GM12878 (cell line): ENCODE results near the gene PTPRS. TPM values are rescaled to one million over a fixed set of nuclear protein-coding genes. Genes with fewer than 3 reads are reported as not detected.

Experiments used
- ATAC-seq: fragments of 200-7000 bp; cut with Tn5 transposase; 3 replicates; pipeline ENCODE4 v1.9.1; 2020; ENCODE audit warnings: mild to moderate bottlenecking, moderate library complexity
- BruUV-seq: library from RNA; stranded (reverse); fragments of 400-500 nt; replicated peaks from 2 replicates; lab custom pipeline; 2021; lab: Mats Ljungman, UMichigan
- CTCF ChIA-PET: fragments of 300-600 bp; sonication (Branson Sonifier 250); formaldehyde crosslinking; extraction: SDS; loops from one replicate; lab custom pipeline; 2021; ENCODE audit warnings: inconsistent platforms; lab: Yijun Ruan, JAX
- POLR2A ChIA-PET: fragments of 350-600 bp; formaldehyde crosslinking; extraction: SDS; loops from one replicate; lab custom pipeline; 2021; ENCODE audit warnings: inconsistent platforms; lab: Charles Lee
- RAD21 ChIA-PET: fragments of 300-600 bp; sonication (Branson Sonifier 250); formaldehyde crosslinking; loops from one replicate; lab custom pipeline; 2023; ENCODE audit warnings: antibody characterized with exemption; ENCODE audit not compliant: unreplicated experiment; lab: Charles Lee
- SMC1A ChIA-PET: fragments of 300-600 bp; sonication (Branson Sonifier 250); formaldehyde crosslinking; loops from one replicate; lab custom pipeline; 2023; ENCODE audit not compliant: unreplicated experiment, uncharacterized antibody; lab: Charles Lee
- DNase-seq: peaks from one replicate; pipeline ENCODE4 v3.0.0-alpha.2; 2011; ENCODE audit warnings: low read depth, low spot score
- FAIRE-seq: peaks from 3 replicates; lab custom pipeline; 2011; peaks lifted over from hg19 to GRCh38; lab: Jason Lieb, UNC
- H2AFZ ChIP-seq: 2 replicates; pipeline ENCODE4 v1.6.0; 2011; ENCODE audit warnings: low read depth, low read length, control low read depth; ENCODE audit not compliant: control insufficient read depth
- H3K27ac ChIP-seq: 2 replicates; pipeline ENCODE4 v1.5.1; 2011; ENCODE audit warnings: control low read depth; ENCODE audit not compliant: control insufficient read depth, insufficient read depth
- H3K27me3 ChIP-seq, 2 experiments: replicated peaks in 1 of 2; 2 replicates each; pipeline versions ENCODE4 v1.6.0 to v1.6.1; 2011; ENCODE audit warnings: low read length in 1 of 2; ENCODE audit not compliant: control insufficient read depth in 2 of 2, insufficient read depth in 2 of 2
- H3K36me3 ChIP-seq, 2 experiments: 2 replicates each; pipeline ENCODE4 v1.5.1; 2011; ENCODE audit warnings: low read length in 1 of 2; ENCODE audit not compliant: control insufficient read depth in 2 of 2, insufficient read depth in 2 of 2
- H3K4me1 ChIP-seq: 2 replicates; pipeline ENCODE4 v1.6.1; 2011; ENCODE audit warnings: mild to moderate bottlenecking, low read length, moderate library complexity, mixed read lengths; ENCODE audit not compliant: control insufficient read depth, insufficient read depth
- H3K4me2 ChIP-seq: 2 replicates; pipeline ENCODE4 v1.6.0; 2011; ENCODE audit warnings: control low read depth; ENCODE audit not compliant: control insufficient read depth, insufficient read depth
- H3K4me3 ChIP-seq: fragments of 200-600 bp; sonication (generic); 2 replicates; pipeline ENCODE4 v1.5.1; 2016
- H3K79me2 ChIP-seq: 2 replicates; pipeline ENCODE4 v1.6.0; 2011; ENCODE audit warnings: low read length; ENCODE audit not compliant: control insufficient read depth, insufficient read depth
- H3K9ac ChIP-seq: 2 replicates; pipeline ENCODE4 v1.8.0; 2011; ENCODE audit warnings: low read length, control low read depth, mixed read lengths; ENCODE audit not compliant: control insufficient read depth, insufficient read depth
- H3K9me3 ChIP-seq: replicated peaks from 3 replicates; pipeline ENCODE4 v1.5.1; 2011; ENCODE audit warnings: mild to moderate bottlenecking, low read length; ENCODE audit not compliant: control insufficient read depth, insufficient read depth
- H4K20me1 ChIP-seq: 2 replicates; pipeline ENCODE4 v1.6.0; 2011; ENCODE audit not compliant: control insufficient read depth, insufficient read depth
- ASH2L ChIP-seq: fragments of 300-600, 200-600 bp; sonication (generic); IDR thresholded peaks from 2 replicates; pipeline ENCODE4 v1.6.1; 2017; ENCODE audit warnings: low read depth, mild to moderate bottlenecking, borderline replicate concordance
- EP300 ChIP-seq, 2 experiments: fragments of 150-350 bp in 1 of 2; IDR thresholded peaks; 2 replicates each; pipeline ENCODE4 v1.6.1; 2011 to 2012; ENCODE audit warnings: low read depth in 2 of 2, low read length in 2 of 2, borderline replicate concordance in 1 of 2, improper control_type of control experiment in 1 of 2, inconsistent platforms in 1 of 2; ENCODE audit not compliant: control insufficient read depth in 1 of 2
- POLR2A ChIP-seq: IDR thresholded peaks from 2 replicates; pipeline ENCODE4 v1.6.1; 2011; ENCODE audit warnings: low read depth, mild to moderate bottlenecking, low read length
- POLR2AphosphoS5 ChIP-seq: IDR thresholded peaks from 2 replicates; pipeline ENCODE4 v1.6.1; 2011; ENCODE audit warnings: mild to moderate bottlenecking, low read length, inconsistent platforms
- SP1 ChIP-seq: IDR thresholded peaks from one replicate; pipeline ENCODE4 v1.6.1; 2011; ENCODE audit warnings: low read depth, low read length
- WGBS: methylation state at CpG from one replicate; pipeline ENCODE4 v1.1.6; 2016; ENCODE audit warnings: low lambda C conversion rate; ENCODE audit not compliant: insufficient replicate concordance, insufficient coverage; ENCODE audit errors: missing lambda C conversion rate; 5-methylcytosine and 5-hydroxymethylcytosine counted together
- in situ Hi-C: fragments of 300-500 bp; cut with MboI; formaldehyde crosslinking; loops from 9 replicates; pipeline ENCODE4 v1.14.3; 2018; ENCODE audit warnings: mixed read lengths
- intact Hi-C: fragments of 100-400 bp; cut with micrococcal nuclease; formaldehyde crosslinking; loops from one replicate; pipeline ENCODE4 v1.14.2; 2022; ENCODE audit not compliant: unreplicated experiment
- polyA plus RNA-seq, 11 experiments: library from polyadenylated mRNA; depleted of rRNA in 4 of 11; unstranded in 6 of 11; stranded (reverse) in 5 of 11; fragments of >200 nt; fragmentation: Nextera tagmentation in 4 of 11; fragmentation: Illumina TruSeq in 1 of 11; extraction: Ambion mirVana in 4 of 11; extraction: Trizol in 1 of 11; gene quantifications; 1 replicate in 1 of 11; 2 replicates in 10 of 11; pipeline versions ENCODE4 v1.2.1 to v1.2.3, GENCODE V29; 2011 to 2016; ENCODE audit warnings: inconsistent platforms in 2 of 11, missing spikeins in 2 of 11, low read depth in 1 of 11
- total RNA-seq, 4 experiments: library from RNA; depleted of rRNA in 3 of 4; stranded (reverse); fragments of >200 nt in 3 of 4; fragmentation: Illumina TruSeq in 1 of 4; extraction: Trizol in 1 of 4; gene quantifications; 2 replicates each; pipeline versions ENCODE4 v1.2.1 to v1.2.3, GENCODE V29; 2013 to 2021
- TF ChIP-seq, protein P1 (sequence below): IDR thresholded peaks from 2 replicates; pipeline ENCODE4 v1.6.1; 2011; ENCODE audit warnings: mild to moderate bottlenecking, low read depth, low read length, moderate library complexity; ENCODE audit not compliant: insufficient replicate concordance
- TF ChIP-seq, protein P2 (sequence below): fragments of 450-650 bp; IDR thresholded peaks from 2 replicates; pipeline ENCODE4 v1.6.1; 2017; ENCODE audit warnings: low read depth, mild to moderate bottlenecking, moderate library complexity
- TF ChIP-seq, protein P3 (sequence below): fragments of 450-650 bp; formaldehyde crosslinking; IDR thresholded peaks from 2 replicates; pipeline ENCODE4 v1.4.0; 2020; ENCODE audit warnings: mild to moderate bottlenecking, moderate library complexity
- TF ChIP-seq, protein P4 (sequence below): IDR thresholded peaks from 2 replicates; pipeline ENCODE4 v1.6.1; 2012; ENCODE audit warnings: mild to moderate bottlenecking, low read depth, low read length

PTPRS gene
- total and polyA plus RNA-seq, 10 of the 15 experiments (the other 5 are each of a cell fraction or from before 2014, with no cell fraction given): 0.09 to 32.1 (median 0.71) TPM

DNA sequence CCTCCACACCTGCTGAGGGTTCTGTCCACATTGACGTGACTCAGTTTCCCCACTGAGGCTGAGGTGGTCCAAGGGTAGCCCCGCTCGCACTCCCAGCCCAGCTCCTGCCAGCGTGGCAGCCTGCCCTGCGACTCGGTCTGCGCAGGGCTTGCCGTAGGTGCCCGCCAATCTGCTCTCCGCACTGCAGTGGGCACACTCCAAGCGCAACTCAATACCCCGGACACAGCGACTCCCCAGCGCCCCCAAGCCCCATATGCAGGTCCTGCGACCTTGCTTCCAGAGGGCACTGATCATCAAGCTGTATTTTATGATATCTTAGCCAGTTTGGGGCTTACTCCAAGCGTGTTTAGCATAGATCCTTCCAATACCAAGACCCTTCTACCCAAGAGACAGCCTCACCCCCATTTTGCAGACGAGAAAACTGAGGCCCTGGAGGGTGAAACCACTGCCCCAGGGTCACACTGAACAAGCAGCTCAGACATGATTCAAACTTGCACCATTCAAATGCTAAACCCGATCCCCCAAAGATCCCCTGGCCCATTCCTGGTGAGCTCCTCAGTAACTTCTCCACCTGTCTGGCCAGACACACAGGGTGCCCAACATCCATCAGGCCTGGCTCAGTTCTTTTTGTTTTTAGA, 13.5 kb downstream of the PTPRS start:
- DNase-seq: no peak
- H3K27ac ChIP-seq: no peak overlapping the region
- POLR2A ChIA-PET: interaction anchor here (0.9 to 1.5 kb wide), 2 partner anchors 10 to 14 kb away, joined by 3 to 5 read pairs; partner anchors contain the start of gene PTPRS
- RAD21 ChIA-PET: no interaction called here
- H3K4me1 ChIP-seq: peaks cover 28% of the 10 kb centered on the region
- no peaks in the 10 kb centered on the region for H3K36me3 ChIP-seq
- no peak overlapping the region for H3K4me3 ChIP-seq
- no peak overlapping the region for H2AFZ ChIP-seq
- H3K27me3 ChIP-seq: no peaks in the 10 kb centered on the region
- no peaks in the 10 kb centered on the region for H4K20me1 ChIP-seq
- SMC1A ChIA-PET: interaction anchor here (1.3 kb wide), 1 partner anchor 10 kb away, joined by 3 read pairs; no protein-coding TSS in a partner anchor
- no TSS peak for BruUV-seq
- no peak overlapping the region for H3K9ac ChIP-seq
- peaks cover 5% of the 10 kb centered on the region for H3K9me3 ChIP-seq
- intact Hi-C loops (no loop called here), in situ Hi-C loops (no loop called here)
- FAIRE-seq: no peak
- H3K4me2 ChIP-seq: no peak overlapping the region
- H3K79me2 ChIP-seq: no peaks in the 10 kb centered on the region
- CTCF ChIA-PET: interaction anchor here (0.6 to 1.9 kb wide), 2 partner anchors 35 to 85 kb away, joined by 3 to 5 read pairs; no protein-coding TSS in a partner anchor
- WGBS: 65% methylated on average over 18 of the region's 18 CpGs
- ATAC-seq: no peak
- TF ChIP-seq, protein P1, sequence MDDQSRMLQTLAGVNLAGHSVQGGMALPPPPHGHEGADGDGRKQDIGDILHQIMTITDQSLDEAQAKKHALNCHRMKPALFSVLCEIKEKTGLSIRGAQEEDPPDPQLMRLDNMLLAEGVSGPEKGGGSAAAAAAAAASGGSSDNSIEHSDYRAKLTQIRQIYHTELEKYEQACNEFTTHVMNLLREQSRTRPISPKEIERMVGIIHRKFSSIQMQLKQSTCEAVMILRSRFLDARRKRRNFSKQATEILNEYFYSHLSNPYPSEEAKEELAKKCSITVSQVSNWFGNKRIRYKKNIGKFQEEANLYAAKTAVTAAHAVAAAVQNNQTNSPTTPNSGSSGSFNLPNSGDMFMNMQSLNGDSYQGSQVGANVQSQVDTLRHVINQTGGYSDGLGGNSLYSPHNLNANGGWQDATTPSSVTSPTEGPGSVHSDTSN: no peak
- TF ChIP-seq EP300 (IDR thresholded peaks at IDR 0.05; ENCODE audit: borderline replicate concordance in 1 of 2, control insufficient read depth in 1 of 2, low read depth in 2 of 2, low read length in 2 of 2): no peak
- TF ChIP-seq, protein P2, sequence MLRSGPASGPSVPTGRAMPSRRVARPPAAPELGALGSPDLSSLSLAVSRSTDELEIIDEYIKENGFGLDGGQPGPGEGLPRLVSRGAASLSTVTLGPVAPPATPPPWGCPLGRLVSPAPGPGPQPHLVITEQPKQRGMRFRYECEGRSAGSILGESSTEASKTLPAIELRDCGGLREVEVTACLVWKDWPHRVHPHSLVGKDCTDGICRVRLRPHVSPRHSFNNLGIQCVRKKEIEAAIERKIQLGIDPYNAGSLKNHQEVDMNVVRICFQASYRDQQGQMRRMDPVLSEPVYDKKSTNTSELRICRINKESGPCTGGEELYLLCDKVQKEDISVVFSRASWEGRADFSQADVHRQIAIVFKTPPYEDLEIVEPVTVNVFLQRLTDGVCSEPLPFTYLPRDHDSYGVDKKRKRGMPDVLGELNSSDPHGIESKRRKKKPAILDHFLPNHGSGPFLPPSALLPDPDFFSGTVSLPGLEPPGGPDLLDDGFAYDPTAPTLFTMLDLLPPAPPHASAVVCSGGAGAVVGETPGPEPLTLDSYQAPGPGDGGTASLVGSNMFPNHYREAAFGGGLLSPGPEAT: no peak
- no peak for TF ChIP-seq POLR2AphosphoS5
- no peak for TF ChIP-seq POLR2A
- TF ChIP-seq, protein P3, sequence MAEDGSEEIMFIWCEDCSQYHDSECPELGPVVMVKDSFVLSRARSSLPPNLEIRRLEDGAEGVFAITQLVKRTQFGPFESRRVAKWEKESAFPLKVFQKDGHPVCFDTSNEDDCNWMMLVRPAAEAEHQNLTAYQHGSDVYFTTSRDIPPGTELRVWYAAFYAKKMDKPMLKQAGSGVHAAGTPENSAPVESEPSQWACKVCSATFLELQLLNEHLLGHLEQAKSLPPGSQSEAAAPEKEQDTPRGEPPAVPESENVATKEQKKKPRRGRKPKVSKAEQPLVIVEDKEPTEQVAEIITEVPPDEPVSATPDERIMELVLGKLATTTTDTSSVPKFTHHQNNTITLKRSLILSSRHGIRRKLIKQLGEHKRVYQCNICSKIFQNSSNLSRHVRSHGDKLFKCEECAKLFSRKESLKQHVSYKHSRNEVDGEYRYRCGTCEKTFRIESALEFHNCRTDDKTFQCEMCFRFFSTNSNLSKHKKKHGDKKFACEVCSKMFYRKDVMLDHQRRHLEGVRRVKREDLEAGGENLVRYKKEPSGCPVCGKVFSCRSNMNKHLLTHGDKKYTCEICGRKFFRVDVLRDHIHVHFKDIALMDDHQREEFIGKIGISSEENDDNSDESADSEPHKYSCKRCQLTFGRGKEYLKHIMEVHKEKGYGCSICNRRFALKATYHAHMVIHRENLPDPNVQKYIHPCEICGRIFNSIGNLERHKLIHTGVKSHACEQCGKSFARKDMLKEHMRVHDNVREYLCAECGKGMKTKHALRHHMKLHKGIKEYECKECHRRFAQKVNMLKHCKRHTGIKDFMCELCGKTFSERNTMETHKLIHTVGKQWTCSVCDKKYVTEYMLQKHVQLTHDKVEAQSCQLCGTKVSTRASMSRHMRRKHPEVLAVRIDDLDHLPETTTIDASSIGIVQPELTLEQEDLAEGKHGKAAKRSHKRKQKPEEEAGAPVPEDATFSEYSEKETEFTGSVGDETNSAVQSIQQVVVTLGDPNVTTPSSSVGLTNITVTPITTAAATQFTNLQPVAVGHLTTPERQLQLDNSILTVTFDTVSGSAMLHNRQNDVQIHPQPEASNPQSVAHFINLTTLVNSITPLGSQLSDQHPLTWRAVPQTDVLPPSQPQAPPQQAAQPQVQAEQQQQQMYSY: no peak
- TF ChIP-seq, protein P4, sequence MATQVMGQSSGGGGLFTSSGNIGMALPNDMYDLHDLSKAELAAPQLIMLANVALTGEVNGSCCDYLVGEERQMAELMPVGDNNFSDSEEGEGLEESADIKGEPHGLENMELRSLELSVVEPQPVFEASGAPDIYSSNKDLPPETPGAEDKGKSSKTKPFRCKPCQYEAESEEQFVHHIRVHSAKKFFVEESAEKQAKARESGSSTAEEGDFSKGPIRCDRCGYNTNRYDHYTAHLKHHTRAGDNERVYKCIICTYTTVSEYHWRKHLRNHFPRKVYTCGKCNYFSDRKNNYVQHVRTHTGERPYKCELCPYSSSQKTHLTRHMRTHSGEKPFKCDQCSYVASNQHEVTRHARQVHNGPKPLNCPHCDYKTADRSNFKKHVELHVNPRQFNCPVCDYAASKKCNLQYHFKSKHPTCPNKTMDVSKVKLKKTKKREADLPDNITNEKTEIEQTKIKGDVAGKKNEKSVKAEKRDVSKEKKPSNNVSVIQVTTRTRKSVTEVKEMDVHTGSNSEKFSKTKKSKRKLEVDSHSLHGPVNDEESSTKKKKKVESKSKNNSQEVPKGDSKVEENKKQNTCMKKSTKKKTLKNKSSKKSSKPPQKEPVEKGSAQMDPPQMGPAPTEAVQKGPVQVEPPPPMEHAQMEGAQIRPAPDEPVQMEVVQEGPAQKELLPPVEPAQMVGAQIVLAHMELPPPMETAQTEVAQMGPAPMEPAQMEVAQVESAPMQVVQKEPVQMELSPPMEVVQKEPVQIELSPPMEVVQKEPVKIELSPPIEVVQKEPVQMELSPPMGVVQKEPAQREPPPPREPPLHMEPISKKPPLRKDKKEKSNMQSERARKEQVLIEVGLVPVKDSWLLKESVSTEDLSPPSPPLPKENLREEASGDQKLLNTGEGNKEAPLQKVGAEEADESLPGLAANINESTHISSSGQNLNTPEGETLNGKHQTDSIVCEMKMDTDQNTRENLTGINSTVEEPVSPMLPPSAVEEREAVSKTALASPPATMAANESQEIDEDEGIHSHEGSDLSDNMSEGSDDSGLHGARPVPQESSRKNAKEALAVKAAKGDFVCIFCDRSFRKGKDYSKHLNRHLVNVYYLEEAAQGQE: no peak
- TF ChIP-seq SP1: no peak
- no peak for TF ChIP-seq ASH2L
